Mesenchymal stem cell (in vitro differentiated cells and primary cell): ENCODE measurements around the gene SPSB2.

Source experiments
- DNase-seq: peaks from one replicate; pipeline ENCODE4 v3.0.0-alpha.2; 2013
- H2AFZ ChIP-seq: one replicate; pipeline ENCODE4 v1.6.1; 2013; ENCODE audit warnings: low read depth, mild to moderate bottlenecking, control low read depth, inconsistent platforms, low read length, moderate library complexity
- H2AK5ac ChIP-seq: 2 replicates; pipeline ENCODE4 v1.6.1; 2013; ENCODE audit warnings: low read length, moderate library complexity, mild to moderate bottlenecking, inconsistent platforms; ENCODE audit not compliant: severe bottlenecking
- H2BK120ac ChIP-seq: one replicate; pipeline ENCODE4 v1.6.1; 2013; ENCODE audit warnings: low read depth, mild to moderate bottlenecking, inconsistent platforms, low read length, moderate library complexity
- H2BK12ac ChIP-seq, 2 experiments: one replicate each; pipeline ENCODE4 v1.6.1; 2013; ENCODE audit warnings: inconsistent platforms in 2 of 2, low read length in 2 of 2, mild to moderate bottlenecking in 2 of 2, moderate library complexity in 2 of 2, control low read depth in 1 of 2
- H2BK15ac ChIP-seq: one replicate; pipeline ENCODE4 v1.6.1; 2013; ENCODE audit warnings: mild to moderate bottlenecking, low read depth, inconsistent platforms; ENCODE audit not compliant: poor library complexity, severe bottlenecking
- H2BK5ac ChIP-seq: 2 replicates; pipeline ENCODE4 v1.6.1; 2013; ENCODE audit warnings: low read depth, mild to moderate bottlenecking, low read length, control low read depth, inconsistent platforms; ENCODE audit not compliant: poor library complexity, severe bottlenecking
- H3K14ac ChIP-seq, 2 experiments: one replicate each; pipeline ENCODE4 v1.6.1; 2013; ENCODE audit warnings: inconsistent platforms in 2 of 2, low read length in 2 of 2, control low read depth in 1 of 2, mild to moderate bottlenecking in 1 of 2, moderate library complexity in 1 of 2
- H3K18ac ChIP-seq, 2 experiments: one replicate each; pipeline ENCODE4 v1.6.1; 2013; ENCODE audit warnings: inconsistent platforms in 2 of 2, low read length in 2 of 2, control low read depth in 1 of 2, low read depth in 1 of 2, mild to moderate bottlenecking in 1 of 2
- H3K23ac ChIP-seq, 2 experiments: one replicate each; pipeline ENCODE4 v1.6.1; 2013; ENCODE audit warnings: inconsistent platforms in 2 of 2, low read length in 2 of 2, mild to moderate bottlenecking in 2 of 2, moderate library complexity in 2 of 2, control low read depth in 1 of 2
- H3K27ac ChIP-seq: 2 replicates; pipeline ENCODE4 v1.5.1; 2013; ENCODE audit warnings: mild to moderate bottlenecking, moderate library complexity, low read length, control low read depth, inconsistent platforms; ENCODE audit not compliant: poor library complexity, severe bottlenecking
- H3K27me3 ChIP-seq, 2 experiments: 2 replicates each; pipeline versions ENCODE4 v1.6.1 to v1.7.0; 2013; ENCODE audit warnings: low read length in 2 of 2, mild to moderate bottlenecking in 2 of 2, moderate library complexity in 2 of 2, control low read depth in 1 of 2, inconsistent platforms in 1 of 2; ENCODE audit not compliant: control insufficient read depth in 1 of 2, insufficient read depth in 1 of 2
- H3K36me3 ChIP-seq, 2 experiments: 2 replicates each; pipeline versions ENCODE4 v1.6.1 to v1.7.0; 2013; ENCODE audit warnings: low read length in 2 of 2, control low read depth in 1 of 2, inconsistent platforms in 1 of 2, low read depth in 1 of 2, mild to moderate bottlenecking in 1 of 2; ENCODE audit not compliant: insufficient read depth in 2 of 2, control insufficient read depth in 1 of 2
- H3K4ac ChIP-seq, 2 experiments: one replicate each; pipeline ENCODE4 v1.6.1; 2013; ENCODE audit warnings: inconsistent platforms in 2 of 2, low read length in 2 of 2, mild to moderate bottlenecking in 2 of 2, moderate library complexity in 2 of 2, control low read depth in 1 of 2, low read depth in 1 of 2
- H3K4me1 ChIP-seq: 2 replicates; pipeline ENCODE4 v1.6.1; 2013; ENCODE audit warnings: low read depth, low read length, control low read depth; ENCODE audit not compliant: control insufficient read depth, insufficient read depth
- H3K4me2 ChIP-seq: 2 replicates; pipeline ENCODE4 v1.6.1; 2013; ENCODE audit warnings: low read length, mild to moderate bottlenecking, inconsistent platforms; ENCODE audit not compliant: poor library complexity, severe bottlenecking
- H3K4me3 ChIP-seq, 2 experiments: 2 replicates each; pipeline versions ENCODE4 v1.5.1 to v1.7.0; 2013; ENCODE audit warnings: low read length in 2 of 2, mild to moderate bottlenecking in 2 of 2, control low read depth in 1 of 2, low read depth in 1 of 2; ENCODE audit not compliant: insufficient read depth in 1 of 2
- H3K79me1 ChIP-seq: replicated peaks from 2 replicates; pipeline ENCODE4 v1.6.1; 2013; ENCODE audit warnings: mild to moderate bottlenecking, control low read depth, low read length, inconsistent platforms; ENCODE audit not compliant: poor library complexity, severe bottlenecking
- H3K9ac ChIP-seq: 2 replicates; pipeline ENCODE4 v1.7.0; 2013; ENCODE audit warnings: mild to moderate bottlenecking, low read length, moderate library complexity
- H3K9me3 ChIP-seq: 2 replicates; pipeline ENCODE4 v1.7.0; 2013; ENCODE audit warnings: mild to moderate bottlenecking, low read length; ENCODE audit not compliant: control insufficient read depth
- H4K8ac ChIP-seq: one replicate; pipeline ENCODE4 v1.6.1; 2013; ENCODE audit warnings: inconsistent platforms, mild to moderate bottlenecking, low read length, moderate library complexity
- H4K91ac ChIP-seq: one replicate; pipeline ENCODE4 v1.6.1; 2013; ENCODE audit warnings: mild to moderate bottlenecking, low read length, inconsistent platforms
- WGBS: methylation state at CpG from one replicate; pipeline ENCODE4 v1.1.7; 2013; ENCODE audit warnings: mixed read lengths; 5-methylcytosine and 5-hydroxymethylcytosine counted together

SPSB2 gene

GRCh38 chr12:6904280-6905276 lies 31.5 kb upstream of the SPSB2 start, which contains the start of gene LRRC23:
LRRC23 (plus strand) TSS chr12:6904822; CDS start chr12:6905634, 812 bp downstream.
- H3K36me3 ChIP-seq, result peaks cover 3 to 19% of the 10 kb centered on the region in 2 experiments
- peak within 1 kb of the TSS in 1 of 2 experiments; percentile 9 for H3K23ac ChIP-seq
- H2BK120ac ChIP-seq, result no peak within 1 kb of the TSS
- peaks cover 7% of the 10 kb centered on the region for H3K4me1 ChIP-seq
- H3K14ac ChIP-seq, result peak within 1 kb of the TSS in 1 of 2 experiments; percentile 94
- H2BK5ac ChIP-seq, result no peak within 1 kb of the TSS
- H3K9ac ChIP-seq, result peak within 1 kb of the TSS; percentile 93
- peak within 1 kb of the TSS; percentile 21 for H3K27ac ChIP-seq
- H3K4me3 ChIP-seq, result peak within 1 kb of the TSS; percentile 79 to 91
- no peaks in the 10 kb centered on the region for H3K79me1 ChIP-seq
- 7% methylated on average over 29 of the region's 34 CpGs for WGBS
- peak within 1 kb of the TSS; percentile 9 for H2AK5ac ChIP-seq
- DNase-seq, result peak; percentile 97
- peak within 1 kb of the TSS in 1 of 2 experiments; percentile 5 for H3K4ac ChIP-seq
- H4K8ac ChIP-seq, result peak within 1 kb of the TSS; percentile 75
- peak within 1 kb of the TSS; percentile 95 for H2AFZ ChIP-seq
- peak within 1 kb of the TSS; percentile 54 for H3K4me2 ChIP-seq
- no peak within 1 kb of the TSS for H2BK15ac ChIP-seq
- H3K27me3 ChIP-seq, result no peaks in the 10 kb centered on the region
- peak within 1 kb of the TSS; percentile 37 to 94 for H3K18ac ChIP-seq
- H3K9me3 ChIP-seq, result no peaks in the 10 kb centered on the region
- H4K91ac ChIP-seq, result no peak within 1 kb of the TSS
- peak within 1 kb of the TSS in 1 of 2 experiments; percentile 67 for H2BK12ac ChIP-seq

GRCh38 chr12:6903722-6904121 lies 30.6 kb upstream of the SPSB2 start:
- no peak overlapping the region for H2BK12ac ChIP-seq
- no peaks in the 10 kb centered on the region for H3K27me3 ChIP-seq
- no peak overlapping the region for H2BK120ac ChIP-seq
- H4K91ac ChIP-seq, result no peak overlapping the region
- H2AFZ ChIP-seq, result no peak overlapping the region
- DNase-seq, result no peak
- H3K9me3 ChIP-seq, result no peaks in the 10 kb centered on the region
- H3K18ac ChIP-seq, result no peak overlapping the region
- H3K27ac ChIP-seq, result no peak overlapping the region
- peaks cover 7% of the 10 kb centered on the region for H3K4me1 ChIP-seq
- no peak overlapping the region for H2AK5ac ChIP-seq
- no peak overlapping the region for H3K9ac ChIP-seq
- no peak overlapping the region for H2BK15ac ChIP-seq
- H3K14ac ChIP-seq, result no peak overlapping the region
- no peak overlapping the region for H2BK5ac ChIP-seq
- H3K79me1 ChIP-seq, result no peaks in the 10 kb centered on the region
- no peak overlapping the region for H3K4ac ChIP-seq
- no peak overlapping the region for H3K23ac ChIP-seq
- H3K4me3 ChIP-seq, result no peak overlapping the region
- H3K36me3 ChIP-seq, result peaks cover 3 to 19% of the 10 kb centered on the region in 2 experiments
- H3K4me2 ChIP-seq, result no peak overlapping the region
- WGBS, result 92% methylated on average over 1 of the region's 1 CpG
- no peak overlapping the region for H4K8ac ChIP-seq

- Histone ChIP-seq H4K91ac (no peak overlapping the region), H2AK5ac (no peak overlapping the region), H3K18ac (no peak overlapping the region), H3K27me3 (no peaks in the 10 kb centered on the region), H4K8ac (no peak overlapping the region), H3K9me3 (no peaks in the 10 kb centered on the region), H3K36me3 (peaks cover 3 to 13% of the 10 kb centered on the region in 2 experiments), H2BK5ac (no peak overlapping the region), H3K4me3 (no peak overlapping the region), H3K14ac (no peak overlapping the region), H3K27ac (no peak overlapping the region), H3K4ac (no peak overlapping the region), H2AFZ (no peak overlapping the region), H2BK15ac (no peak overlapping the region), H3K23ac (no peak overlapping the region), H3K4me2 (no peak overlapping the region), H3K4me1 (peaks cover 7% of the 10 kb centered on the region), H3K79me1 (no peaks in the 10 kb centered on the region), H2BK120ac (no peak overlapping the region), H3K9ac (no peak overlapping the region), H2BK12ac (no peak overlapping the region)
- no peak for DNase-seq
- 90% methylated on average over 3 of the region's 4 CpGs for WGBS
Measured at GRCh38 chr12:6902448-6902847, 29.3 kb upstream of the SPSB2 start.

GRCh38 chr12:6899837-6900519 lies 26.9 kb upstream of the SPSB2 start:
- peaks cover 3% of the 10 kb centered on the region for H3K4me1 ChIP-seq
- no peak overlapping the region for H2AK5ac ChIP-seq
- 86% methylated on average over 9 of the region's 10 CpGs for WGBS
- H3K18ac ChIP-seq, result no peak overlapping the region
- DNase-seq, result peak; percentile 53
- no peak overlapping the region for H4K8ac ChIP-seq
- H2BK120ac ChIP-seq, result no peak overlapping the region
- H3K36me3 ChIP-seq, result no peaks in the 10 kb centered on the region
- no peak overlapping the region for H3K4ac ChIP-seq
- no peak overlapping the region for H2AFZ ChIP-seq
- H3K27me3 ChIP-seq, result no peaks in the 10 kb centered on the region
- no peak overlapping the region for H3K4me2 ChIP-seq
- H3K14ac ChIP-seq, result no peak overlapping the region
- H2BK15ac ChIP-seq, result no peak overlapping the region
- no peaks in the 10 kb centered on the region for H3K79me1 ChIP-seq
- H3K9me3 ChIP-seq, result no peaks in the 10 kb centered on the region
- H3K23ac ChIP-seq, result no peak overlapping the region
- H2BK5ac ChIP-seq, result no peak overlapping the region
- H3K4me3 ChIP-seq, result no peak overlapping the region
- H2BK12ac ChIP-seq, result no peak overlapping the region
- H3K9ac ChIP-seq, result no peak overlapping the region
- no peak overlapping the region for H4K91ac ChIP-seq
- H3K27ac ChIP-seq, result no peak overlapping the region
